Gastrocnemius medialis (tissue), 4 donors: ENCODE data around the gene MAGEF1. TPM values are rescaled to one million over a fixed set of nuclear protein-coding genes. Genes with fewer than 3 reads are reported as not detected.

Experiments
- ATAC-seq, 2 donors: fragments of 150-250 bp; one replicate each; pipeline ENCODE4 v1.9.1; 2016
- DNase-seq, 2 donors: peaks; one replicate each; pipeline ENCODE4 v3.0.0-alpha.2; 2019
- H3K27ac ChIP-seq, 4 donors: fragments of 200-600 bp; sonication (generic); 1 replicate in 1 of 4; 2 replicates in 3 of 4; pipeline ENCODE4 v1.5.1; 2016 to 2018; ENCODE audit warnings: mild to moderate bottlenecking in 2 of 4, moderate library complexity in 1 of 4
- H3K27me3 ChIP-seq, 3 donors: fragments of 200-600 bp; sonication (generic) in 2 of 3; 1 replicate in 1 of 3; 2 replicates in 2 of 3; pipeline versions ENCODE4 v1.5.1 to v1.6.0; 2016 to 2019; ENCODE audit warnings: mild to moderate bottlenecking in 1 of 3, moderate library complexity in 1 of 3
- H3K36me3 ChIP-seq, 2 donors: fragments of 200-600 bp; sonication (generic) in 1 of 2; one replicate each; pipeline ENCODE4 v1.5.1; 2017 to 2018
- H3K4me1 ChIP-seq, 2 donors: fragments of 200-600 bp; sonication (generic) in 1 of 2; one replicate each; pipeline ENCODE4 v1.5.1; 2016 to 2017; ENCODE audit warnings: mild to moderate bottlenecking in 2 of 2
- H3K4me3 ChIP-seq, 4 donors: fragments of 200-600 bp; sonication (generic) in 3 of 4; 1 replicate in 1 of 4; 2 replicates in 3 of 4; pipeline ENCODE4 v1.5.1; 2016 to 2019; ENCODE audit warnings: mild to moderate bottlenecking in 2 of 4
- H3K9me3 ChIP-seq, 3 donors: fragments of 200-600 bp; sonication (generic) in 2 of 3; 1 replicate in 1 of 3; 2 replicates in 2 of 3; pipeline ENCODE4 v1.5.1; 2016 to 2019
- CTCF ChIP-seq, 5 experiments: fragments of 450-650 bp in 3 of 5; fragments of 200-600 bp in 2 of 5; sonication (generic) in 2 of 5; IDR thresholded peaks in 4 of 5; conservative IDR thresholded peaks in 1 of 5; 1 replicate in 4 of 5; 2 replicates in 1 of 5; pipeline ENCODE4 v1.5.1; 2016 to 2019; ENCODE audit warnings: antibody characterized with exemption in 5 of 5, mild to moderate bottlenecking in 3 of 5, moderate library complexity in 3 of 5
- POLR2A ChIP-seq, 2 donors: fragments of 450-650 bp; IDR thresholded peaks; one replicate each; pipeline ENCODE4 v1.6.1; 2017; ENCODE audit warnings: antibody characterized with exemption in 2 of 2, mild to moderate bottlenecking in 2 of 2, moderate library complexity in 2 of 2
- in situ Hi-C, 4 donors: fragments of 200-750 bp; cut with MboI; loops; one replicate each; pipeline versions ENCODE4 v1.15.0 to v1.8.0; 2017; ENCODE audit warnings: low sequenced_read_pairs in 4 of 4
- intact Hi-C: fragments of 100-400 bp; cut with DNase I; formaldehyde crosslinking; loops from one replicate; pipeline ENCODE4 v1.15.1; 2023; ENCODE audit warnings: low total_unique reads
- total RNA-seq, 4 donors: library from RNA; depleted of rRNA; stranded (reverse); fragments of >200 nt; gene quantifications; one replicate each; pipeline versions ENCODE4 v1.1.0 to v1.2.3, GENCODE V29; 2016

MAGEF1 gene
- total RNA-seq, 4 donors from 2014 or later, result 9.5 to 19.9 (median 14.8) TPM

- in situ Hi-C loops, result no loop called here
- H3K27ac ChIP-seq, result peak overlapping the region in 1 of 4 donors; percentile 34
- H3K9me3 ChIP-seq, result no peaks in the 10 kb centered on the region
- H3K4me3 ChIP-seq, result no peak overlapping the region
- no peaks in the 10 kb centered on the region for H3K4me1 ChIP-seq
- H3K27me3 ChIP-seq, result no peaks in the 10 kb centered on the region
- DNase-seq (no peak), ATAC-seq (no peak)
- intact Hi-C loops, result no loop called here
- H3K36me3 ChIP-seq, result no peaks in the 10 kb centered on the region
- TF ChIP-seq POLR2A (IDR thresholded peaks at IDR 0.05), result no peak
- no peak for TF ChIP-seq CTCF (IDR thresholded peaks at IDR 0.05 in 4 of 5, conservative IDR thresholded peaks at IDR 0.05 in 1 of 5)
Observed at GRCh38 chr3:184678317-184679055, 33.4 kb downstream of the MAGEF1 start.

GRCh38 chr3:184677344-184678316 is 34.2 kb downstream of the MAGEF1 start:
- H3K9me3 ChIP-seq, result no peaks in the 10 kb centered on the region
- DNase-seq, result no peak
- H3K27me3 ChIP-seq, result no peaks in the 10 kb centered on the region
- no peak overlapping the region for H3K27ac ChIP-seq
- in situ Hi-C loops, result no loop called here
- no peaks in the 10 kb centered on the region for H3K36me3 ChIP-seq
- no peaks in the 10 kb centered on the region for H3K4me1 ChIP-seq
- no peak overlapping the region for H3K4me3 ChIP-seq
- intact Hi-C loops, result no loop called here
- no peak for ATAC-seq
- TF ChIP-seq POLR2A (IDR thresholded peaks at IDR 0.05), result no peak
- TF ChIP-seq CTCF (IDR thresholded peaks at IDR 0.05 in 4 of 5, conservative IDR thresholded peaks at IDR 0.05 in 1 of 5), result no peak

DNA sequence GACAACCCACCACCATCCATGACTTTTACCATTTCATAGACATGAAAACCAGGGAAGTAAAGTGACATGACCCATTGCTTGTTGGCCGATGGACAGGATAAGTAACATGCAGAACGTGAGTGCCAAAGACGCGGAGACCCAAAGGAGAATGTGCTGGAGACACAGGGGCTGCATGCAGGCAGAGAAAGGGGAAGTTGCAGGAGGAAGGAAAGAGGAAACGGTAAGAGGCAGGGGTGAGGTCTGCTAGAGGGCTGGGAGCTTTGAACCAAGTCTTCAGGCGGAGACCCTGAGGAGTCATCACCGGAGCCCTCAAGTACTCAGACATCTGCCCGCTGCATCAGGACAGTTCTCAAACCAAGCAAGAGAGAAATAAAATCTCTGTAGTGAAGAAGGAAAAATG is 34.9 kb downstream of the MAGEF1 start:
- no peak overlapping the region for H3K27ac ChIP-seq
- in situ Hi-C loops (no loop called here), intact Hi-C loops (no loop called here)
- no peak for TF ChIP-seq CTCF (IDR thresholded peaks at IDR 0.05 in 4 of 5, conservative IDR thresholded peaks at IDR 0.05 in 1 of 5)
- no peak for TF ChIP-seq POLR2A (IDR thresholded peaks at IDR 0.05)
- H3K27me3 ChIP-seq, result no peaks in the 10 kb centered on the region
- H3K9me3 ChIP-seq, result no peaks in the 10 kb centered on the region
- H3K4me1 ChIP-seq, result no peaks in the 10 kb centered on the region
- ATAC-seq (no peak), DNase-seq (no peak)
- no peak overlapping the region for H3K4me3 ChIP-seq
- no peaks in the 10 kb centered on the region for H3K36me3 ChIP-seq

DNA sequence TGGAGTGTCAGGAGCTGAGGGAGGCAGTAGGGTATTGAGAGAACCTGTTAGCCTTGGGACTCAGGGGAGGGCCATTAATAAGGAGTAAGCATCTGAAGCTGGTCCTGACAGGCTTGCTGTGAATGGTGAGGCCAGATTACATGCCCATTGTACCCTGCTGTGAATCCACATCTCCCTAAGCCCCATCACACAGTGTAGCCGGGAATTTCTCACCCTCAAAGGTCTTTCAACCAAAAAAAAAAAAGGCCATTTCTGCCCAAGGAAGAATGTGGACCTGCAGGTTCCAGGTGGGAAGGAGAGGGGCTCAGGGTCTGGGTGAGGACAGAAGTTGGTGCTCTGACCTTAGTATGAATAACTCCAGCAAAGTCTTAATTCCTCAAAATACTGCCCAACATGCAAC is 37.2 kb downstream of the MAGEF1 start:
- Histone ChIP-seq H3K27me3 (no peaks in the 10 kb centered on the region), H3K27ac (no peak overlapping the region), H3K9me3 (no peaks in the 10 kb centered on the region), H3K4me3 (no peak overlapping the region), H3K4me1 (no peaks in the 10 kb centered on the region), H3K36me3 (no peaks in the 10 kb centered on the region)
- in situ Hi-C loops (no loop called here), intact Hi-C loops (no loop called here)
- DNase-seq, result no peak
- no peak for TF ChIP-seq CTCF (IDR thresholded peaks at IDR 0.05 in 4 of 5, conservative IDR thresholded peaks at IDR 0.05 in 1 of 5)
- TF ChIP-seq POLR2A (IDR thresholded peaks at IDR 0.05), result no peak
- ATAC-seq, result no peak
